Activated naive CD8-positive, alpha-beta T cell (primary cell): ENCODE data around the gene CBX6.

ENCODE experiments used
- H3K27ac Mint-ChIP-seq: one replicate; pipeline ENCODE4 v1.8.0; 2021; ENCODE audit warnings: mixed read lengths
- H3K27me3 Mint-ChIP-seq: one replicate; pipeline ENCODE4 v1.8.0; 2021; ENCODE audit warnings: mixed read lengths
- H3K36me3 Mint-ChIP-seq: one replicate; pipeline ENCODE4 v1.8.0; 2021; ENCODE audit warnings: mixed read lengths
- H3K4me1 Mint-ChIP-seq: one replicate; pipeline ENCODE4 v1.8.0; 2021; ENCODE audit warnings: low read depth, mixed read lengths
- H3K4me3 Mint-ChIP-seq: one replicate; pipeline ENCODE4 v1.8.0; 2021; ENCODE audit warnings: mild to moderate bottlenecking, mixed read lengths
- H3K9me3 Mint-ChIP-seq: one replicate; pipeline ENCODE4 v1.8.0; 2021; ENCODE audit warnings: low read depth, mixed read lengths

CBX6 gene

DNA sequence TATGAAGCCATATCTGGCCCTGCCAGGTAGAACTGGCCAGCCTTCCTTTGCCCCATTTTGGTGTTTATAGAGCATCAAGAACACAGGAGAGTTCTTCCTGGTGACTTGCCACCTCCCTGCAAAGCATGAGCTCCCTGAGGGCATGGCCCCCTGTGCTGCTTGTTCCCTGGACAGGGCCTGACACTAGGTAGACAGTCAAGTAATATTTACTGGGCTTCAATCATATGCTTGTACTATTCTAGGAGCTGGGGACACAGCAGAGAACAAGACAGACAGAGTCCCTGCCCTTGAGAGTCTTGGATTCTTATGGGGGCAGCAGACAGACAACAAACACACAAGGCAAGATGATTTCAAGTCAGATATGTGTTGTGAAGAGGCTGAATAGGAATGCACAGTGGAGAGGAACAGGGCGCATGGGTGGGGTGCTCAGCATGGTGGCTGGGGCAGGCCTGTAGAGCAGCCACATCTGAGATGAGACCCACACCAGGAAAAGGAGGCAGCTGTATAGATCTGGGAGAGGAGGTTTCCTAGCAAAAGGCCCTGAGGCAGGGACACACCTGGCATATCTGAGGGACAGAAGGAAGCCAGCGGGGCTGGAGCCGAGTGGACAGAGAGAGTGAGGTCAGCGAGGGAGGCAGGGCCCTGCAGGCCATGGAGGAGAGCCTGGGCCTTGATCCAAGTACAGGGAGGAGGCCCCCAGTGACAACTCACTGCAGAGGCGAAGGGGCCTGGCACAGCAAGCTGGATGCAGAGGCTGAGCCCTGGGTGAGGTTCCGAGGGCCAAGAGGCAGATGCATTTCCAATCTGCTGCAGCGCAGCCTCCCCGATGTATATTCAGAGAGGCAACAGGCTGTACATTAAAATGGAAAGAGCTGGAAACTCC, 10.2 kb upstream of the CBX6 start:
- Mint-ChIP-seq H3K27ac (peak overlapping the region; percentile 64), H3K4me3 (peak overlapping the region; percentile 31), H3K27me3 (no peaks in the 10 kb centered on the region), H3K4me1 (peaks cover 24% of the 10 kb centered on the region), H3K36me3 (no peaks in the 10 kb centered on the region), H3K9me3 (no peaks in the 10 kb centered on the region)

- Mint-ChIP-seq H3K9me3 (no peaks in the 10 kb centered on the region), H3K36me3 (no peaks in the 10 kb centered on the region), H3K4me1 (peaks cover 26% of the 10 kb centered on the region), H3K27ac (no peak overlapping the region), H3K27me3 (no peaks in the 10 kb centered on the region), H3K4me3 (no peak overlapping the region)
These were observed 9.5 kb upstream of the CBX6 start for GRCh38 chr22:38881464-38881871.

- peaks cover 38% of the 10 kb centered on the region for H3K4me1 Mint-ChIP-seq
- no peak overlapping the region for H3K27ac Mint-ChIP-seq
- H3K36me3 Mint-ChIP-seq: no peaks in the 10 kb centered on the region
- H3K27me3 Mint-ChIP-seq: no peaks in the 10 kb centered on the region
- H3K9me3 Mint-ChIP-seq: no peaks in the 10 kb centered on the region
- H3K4me3 Mint-ChIP-seq: no peak overlapping the region
These were observed 7.9 kb upstream of the CBX6 start for GRCh38 chr22:38879961-38880360.

GRCh38 chr22:38879108-38879729, 7.2 kb upstream of the CBX6 start:
- no peaks in the 10 kb centered on the region for H3K27me3 Mint-ChIP-seq
- no peaks in the 10 kb centered on the region for H3K36me3 Mint-ChIP-seq
- H3K4me3 Mint-ChIP-seq: no peak overlapping the region
- peaks cover 45% of the 10 kb centered on the region for H3K4me1 Mint-ChIP-seq
- H3K9me3 Mint-ChIP-seq: no peaks in the 10 kb centered on the region
- H3K27ac Mint-ChIP-seq: no peak overlapping the region

DNA sequence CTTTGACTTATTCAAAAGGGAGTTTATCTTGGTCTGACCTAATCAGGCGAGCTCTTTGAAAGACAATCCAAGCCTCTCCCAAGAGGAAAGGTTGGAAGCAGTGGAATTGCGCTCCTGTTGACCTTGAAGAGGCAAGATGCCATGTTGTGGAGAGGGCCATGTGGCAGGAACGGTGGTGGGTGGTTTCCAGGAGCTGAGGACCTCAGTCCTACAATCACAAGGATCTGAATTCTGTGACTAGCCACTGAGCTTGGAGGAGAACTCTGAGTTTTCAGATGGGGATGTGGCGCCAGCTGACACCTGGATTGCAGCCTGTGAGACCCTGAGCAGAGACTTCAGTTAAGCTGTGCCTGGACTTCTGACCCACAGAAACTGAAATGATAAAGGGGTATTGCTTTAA, 6.0 kb upstream of the CBX6 start:
- H3K4me1 Mint-ChIP-seq: peaks cover 51% of the 10 kb centered on the region
- no peaks in the 10 kb centered on the region for H3K36me3 Mint-ChIP-seq
- H3K9me3 Mint-ChIP-seq: no peaks in the 10 kb centered on the region
- no peak overlapping the region for H3K4me3 Mint-ChIP-seq
- H3K27me3 Mint-ChIP-seq: no peaks in the 10 kb centered on the region
- no peak overlapping the region for H3K27ac Mint-ChIP-seq

DNA sequence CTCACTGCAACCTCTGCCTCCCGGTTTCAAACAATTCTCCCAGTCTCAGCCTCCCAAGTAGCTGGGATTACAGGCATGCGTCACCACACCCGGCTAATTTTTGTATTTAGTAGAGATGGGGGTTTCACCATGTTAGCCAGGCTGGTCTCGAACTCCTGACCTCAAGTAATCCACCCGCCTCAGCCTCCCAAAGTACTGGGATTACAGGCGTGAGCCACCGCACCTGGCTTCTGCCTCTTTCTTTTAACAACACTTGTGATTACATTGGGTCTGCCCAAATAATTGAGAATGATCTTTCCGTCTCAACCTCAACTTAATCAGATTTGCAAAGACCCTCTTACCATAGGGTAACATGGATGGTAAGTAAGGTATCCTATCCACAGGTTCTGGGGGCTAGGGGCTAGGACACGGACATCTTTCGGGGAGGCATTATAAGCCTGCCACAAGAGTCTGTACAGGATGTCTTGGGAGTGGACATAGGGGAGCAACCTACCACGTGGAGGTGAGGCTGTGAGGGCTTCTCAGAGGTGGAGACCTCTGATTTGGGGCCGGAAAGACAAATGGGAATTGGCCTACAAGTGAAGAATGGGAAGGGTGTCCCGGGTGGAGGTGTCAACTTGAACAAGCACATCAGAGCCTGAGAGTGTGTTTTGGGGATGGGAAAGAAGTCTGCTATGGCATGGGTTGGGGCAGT, 2.7 kb upstream of the CBX6 start:
- no peaks in the 10 kb centered on the region for H3K9me3 Mint-ChIP-seq
- peaks cover 45% of the 10 kb centered on the region for H3K4me1 Mint-ChIP-seq
- peak overlapping the region; percentile 70 for H3K27ac Mint-ChIP-seq
- peak overlapping the region; percentile 88 for H3K4me3 Mint-ChIP-seq
- H3K27me3 Mint-ChIP-seq: no peaks in the 10 kb centered on the region
- H3K36me3 Mint-ChIP-seq: no peaks in the 10 kb centered on the region

GRCh38 chr22:38873469-38874411, 1.7 kb upstream of the CBX6 start:
- H3K27me3 Mint-ChIP-seq: no peaks in the 10 kb centered on the region
- H3K4me1 Mint-ChIP-seq: peaks cover 53% of the 10 kb centered on the region
- peak overlapping the region; percentile 88 for H3K4me3 Mint-ChIP-seq
- H3K36me3 Mint-ChIP-seq: no peaks in the 10 kb centered on the region
- H3K27ac Mint-ChIP-seq: peak overlapping the region; percentile 70
- H3K9me3 Mint-ChIP-seq: no peaks in the 10 kb centered on the region

GRCh38 chr22:38872831-38873248, 824 bp upstream of the CBX6 start:
- Mint-ChIP-seq H3K27ac (peak overlapping the region; percentile 84), H3K4me1 (peaks cover 61% of the 10 kb centered on the region), H3K4me3 (peak overlapping the region; percentile 88), H3K9me3 (no peaks in the 10 kb centered on the region), H3K36me3 (no peaks in the 10 kb centered on the region), H3K27me3 (no peaks in the 10 kb centered on the region)

DNA sequence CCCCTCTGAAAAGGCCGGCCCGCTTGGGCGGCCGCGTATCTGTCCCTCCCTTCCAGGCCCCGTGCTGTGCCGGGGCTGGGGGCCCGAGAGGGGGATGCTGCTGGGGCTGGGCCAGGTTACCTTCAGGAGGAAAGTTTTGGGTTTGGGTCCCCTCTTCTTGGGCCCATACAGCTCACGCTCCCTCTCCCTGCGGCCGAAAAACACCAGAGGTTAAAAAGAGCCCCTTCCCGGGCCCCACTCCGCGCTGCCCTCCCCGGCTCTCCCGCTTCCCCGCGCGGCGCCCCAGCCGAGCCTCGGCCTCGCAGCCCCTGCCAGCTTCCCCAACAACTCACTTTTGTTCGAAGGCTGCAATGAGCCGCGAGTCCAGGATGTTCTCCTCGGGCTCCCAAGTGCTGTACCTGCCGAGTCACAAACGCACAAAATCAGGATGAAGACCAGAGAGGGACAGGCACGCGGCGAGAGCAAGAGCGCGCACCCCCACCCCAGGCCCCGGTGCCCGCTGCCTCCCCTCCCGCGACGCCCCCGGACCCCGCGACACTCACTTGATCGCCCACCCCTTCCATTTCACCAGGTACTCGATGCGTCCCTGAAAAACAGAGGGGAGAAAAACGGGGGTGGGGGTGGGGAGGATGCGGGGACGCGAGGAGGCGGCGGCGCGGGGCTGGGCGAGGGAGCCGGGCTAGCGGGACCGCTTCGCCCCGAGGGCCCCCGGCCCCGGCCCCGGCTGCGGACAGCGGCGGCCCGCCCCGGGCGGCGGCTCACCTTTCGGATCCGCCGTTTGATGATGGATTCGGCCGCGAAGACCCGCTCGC, 450 bp downstream of the CBX6 start:
- no peaks in the 10 kb centered on the region for H3K36me3 Mint-ChIP-seq
- H3K27me3 Mint-ChIP-seq: no peaks in the 10 kb centered on the region
- H3K27ac Mint-ChIP-seq: peak overlapping the region; percentile 93
- peaks cover 60% of the 10 kb centered on the region for H3K4me1 Mint-ChIP-seq
- peak overlapping the region; percentile 93 for H3K4me3 Mint-ChIP-seq
- no peaks in the 10 kb centered on the region for H3K9me3 Mint-ChIP-seq

DNA sequence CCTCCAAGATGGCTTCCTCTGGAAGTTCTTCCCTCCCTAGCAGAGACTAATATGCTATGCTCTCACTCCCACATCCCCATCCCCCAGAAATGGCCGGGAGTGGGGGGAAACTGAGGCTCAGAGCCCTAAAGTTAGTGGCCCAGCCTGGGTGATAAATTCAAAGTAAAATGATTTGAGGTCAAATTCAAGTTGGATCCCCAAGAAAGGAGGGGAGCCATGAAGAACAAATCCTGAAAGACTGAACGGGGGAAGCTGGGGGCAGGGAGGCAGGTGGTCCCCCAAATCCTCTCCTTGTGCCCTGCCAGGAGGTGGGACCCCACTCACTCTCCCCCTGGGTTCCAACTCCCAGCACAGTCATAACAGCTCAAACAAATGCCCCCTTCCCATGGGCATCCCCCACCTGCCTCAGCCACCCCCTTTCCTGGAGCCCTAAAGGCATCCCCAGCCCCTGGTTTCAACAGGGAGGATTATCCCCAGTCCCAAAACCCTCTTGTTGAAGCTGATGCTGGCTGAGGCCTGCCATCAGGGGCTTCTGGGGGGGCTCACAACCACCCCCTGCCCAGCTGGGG, 1.1 kb downstream of the CBX6 start:
- peak overlapping the region; percentile 93 for H3K4me3 Mint-ChIP-seq
- no peaks in the 10 kb centered on the region for H3K27me3 Mint-ChIP-seq
- H3K9me3 Mint-ChIP-seq: no peaks in the 10 kb centered on the region
- H3K27ac Mint-ChIP-seq: peak overlapping the region; percentile 93
- H3K36me3 Mint-ChIP-seq: no peaks in the 10 kb centered on the region
- H3K4me1 Mint-ChIP-seq: peaks cover 54% of the 10 kb centered on the region

DNA sequence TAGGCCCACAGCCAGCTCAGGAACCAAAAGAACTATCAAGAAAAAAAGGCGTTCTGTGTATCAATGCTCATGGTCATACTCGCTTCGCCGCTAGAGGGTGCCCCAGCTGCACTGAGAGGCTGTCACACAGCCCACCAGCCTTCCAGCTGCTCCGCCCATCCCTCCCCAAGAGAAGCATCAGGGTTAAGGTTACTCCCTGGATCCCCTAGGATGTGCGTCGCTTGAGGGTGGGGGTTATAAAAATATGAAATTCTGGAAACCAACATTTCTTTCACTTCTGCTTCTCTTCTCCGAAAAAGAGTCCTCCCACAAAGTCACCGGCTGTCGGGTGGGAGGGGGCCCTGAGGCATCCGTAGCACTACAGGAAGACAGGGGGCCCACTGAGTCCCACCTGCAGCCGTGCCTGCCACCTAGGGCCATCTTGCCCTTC, 1.7 kb downstream of the CBX6 start:
- no peaks in the 10 kb centered on the region for H3K27me3 Mint-ChIP-seq
- H3K36me3 Mint-ChIP-seq: no peaks in the 10 kb centered on the region
- peak overlapping the region; percentile 93 for H3K4me3 Mint-ChIP-seq
- peak overlapping the region; percentile 93 for H3K27ac Mint-ChIP-seq
- H3K9me3 Mint-ChIP-seq: no peaks in the 10 kb centered on the region
- peaks cover 51% of the 10 kb centered on the region for H3K4me1 Mint-ChIP-seq

DNA sequence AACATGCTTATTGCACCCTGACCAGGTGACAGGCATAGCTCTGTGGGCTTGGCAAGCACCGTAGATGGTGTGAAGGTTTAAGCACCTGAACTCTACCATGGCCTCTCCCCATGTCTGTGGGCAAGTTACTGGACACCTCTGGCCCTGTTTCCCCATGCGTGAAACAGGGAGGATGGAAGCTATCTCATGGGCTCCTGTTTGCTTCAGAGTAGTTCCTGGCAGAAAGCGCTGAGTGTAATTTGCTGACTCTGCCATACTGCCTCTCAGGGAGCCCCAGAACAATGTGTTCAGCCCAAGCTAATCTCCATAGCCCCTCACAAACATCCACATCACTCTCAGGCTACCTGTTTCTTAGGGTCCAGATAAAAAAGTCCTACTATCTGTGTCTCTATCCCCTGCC, 2.4 kb downstream of the CBX6 start:
- peak overlapping the region; percentile 93 for H3K4me3 Mint-ChIP-seq
- H3K27ac Mint-ChIP-seq: no peak overlapping the region
- no peaks in the 10 kb centered on the region for H3K9me3 Mint-ChIP-seq

GRCh38 chr22:38868886-38869381, 3.1 kb downstream of the CBX6 start:
- peak overlapping the region; percentile 54 for H3K4me3 Mint-ChIP-seq

More for the DNA sequence above, 2.4 kb downstream of the CBX6 start:
- Mint-ChIP-seq H3K36me3 (no peaks in the 10 kb centered on the region), H3K4me1 (peaks cover 45% of the 10 kb centered on the region), H3K27me3 (no peaks in the 10 kb centered on the region)

More at GRCh38 chr22:38868886-38869381, 3.1 kb downstream of the CBX6 start:
- Mint-ChIP-seq H3K27me3 (no peaks in the 10 kb centered on the region), H3K36me3 (no peaks in the 10 kb centered on the region), H3K27ac (peak overlapping the region; percentile 86), H3K4me1 (peaks cover 40% of the 10 kb centered on the region), H3K9me3 (no peaks in the 10 kb centered on the region)
